ENCODE measurements around the gene PCDHGA7.
A peak's percentile ranks its signal among the peaks of the same experiment; 100 is the strongest.
"Not testable (repeated sequence)": the region's sequence is repeated elsewhere in the genome, so short reads cannot be mapped to it uniquely, and the experiment has no call there.

PCDHGA7 gene

GRCh38 chr5:141402553-141403243 is 20.2 kb downstream of the PCDHGA7 start, which contains the start of gene PCDHGA9:
PCDHGA9 (plus strand) TSS chr5:141402778; CDS start chr5:141402953, 175 bp downstream.
- DNase-seq, result no peak

- DNase-seq, result no peak
Observed at GRCh38 chr5:141403387-141403786, 20.8 kb downstream of the PCDHGA7 start.

GRCh38 chr5:141407790-141408505 is 25.4 kb downstream of the PCDHGA7 start, which contains the start of gene PCDHGB6:
PCDHGB6 (plus strand) TSS chr5:141408021; CDS start chr5:141408203, 182 bp downstream.
- peak; percentile 76 for DNase-seq

- no peak for DNase-seq
Observed at GRCh38 chr5:141409598-141410306, 27.2 kb downstream of the PCDHGA7 start.

- DNase-seq, result no peak
Observed at GRCh38 chr5:141411575-141411974, 29.0 kb downstream of the PCDHGA7 start.

- DNase-seq, result no peak
Observed at GRCh38 chr5:141412854-141413539, 30.5 kb downstream of the PCDHGA7 start, which contains the start of gene PCDHGA10. PCDHGA10 (plus strand) TSS chr5:141412987; CDS start chr5:141413176, 189 bp downstream.

- no peak for DNase-seq
Observed at GRCh38 chr5:141413540-141414069, 31.1 kb downstream of the PCDHGA7 start.

GRCh38 chr5:141414548-141415274 is 32.2 kb downstream of the PCDHGA7 start:
- DNase-seq, result not testable (repeated sequence)

GRCh38 chr5:141415275-141415618 is 32.7 kb downstream of the PCDHGA7 start:
- not testable (repeated sequence) for DNase-seq

GRCh38 chr5:141417494-141418172 is 35.1 kb downstream of the PCDHGA7 start, which contains the start of gene PCDHGB7:
PCDHGB7 (plus strand) TSS chr5:141417677; CDS start chr5:141417860, 183 bp downstream.
- peak; percentile 78 for DNase-seq

- DNase-seq, result no peak
Observed at GRCh38 chr5:141419074-141419880, 36.7 kb downstream of the PCDHGA7 start.

- no peak for DNase-seq
Observed at GRCh38 chr5:141420855-141421488, 38.4 kb downstream of the PCDHGA7 start, which contains the start of gene PCDHGA11. PCDHGA11 (plus strand) TSS chr5:141421051; CDS start chr5:141421228, 177 bp downstream.

- DNase-seq, result no peak
Observed at GRCh38 chr5:141421489-141421855, 38.9 kb downstream of the PCDHGA7 start.

- DNase-seq, result no peak
Observed at GRCh38 chr5:141422742-141423291, 40.3 kb downstream of the PCDHGA7 start.

- DNase-seq, result no peak
Observed at GRCh38 chr5:141427783-141428426, 45.4 kb downstream of the PCDHGA7 start.

- DNase-seq, result no peak
Observed at GRCh38 chr5:141430332-141431113, 48.0 kb downstream of the PCDHGA7 start, which contains the start of gene PCDHGA12. PCDHGA12 (plus strand) TSS chr5:141430507; CDS start chr5:141430760, 253 bp downstream.

- DNase-seq, result no peak
Observed at GRCh38 chr5:141431286-141431685, 48.7 kb downstream of the PCDHGA7 start.

GRCh38 chr5:141432308-141432707 is 49.8 kb downstream of the PCDHGA7 start:
- DNase-seq, result not testable (repeated sequence)
